T-helper 2 cell (primary cell): Measurements from ENCODE around the gene DENND2A.
"Not testable (repeated sequence)": the region's sequence is repeated elsewhere in the genome, so short reads cannot be mapped to it uniquely, and the experiment has no call there.

Experiments
- DNase-seq, 5 experiments: peaks; one replicate each; pipeline versions ENCODE4 v3.0.0 to v3.0.0-alpha.2; 2012 to 2022

DENND2A gene

GRCh38 chr7:140673774-140674155, 33.2 kb upstream of the DENND2A start:
- DNase-seq = no peak

- peak; percentile 27 to 73 (median 51) for DNase-seq
Observed at GRCh38 chr7:140673063-140673773, 32.6 kb upstream of the DENND2A start.

- peak; percentile 39 to 70 (median 45) for DNase-seq
Observed at GRCh38 chr7:140672382-140673062, 31.9 kb upstream of the DENND2A start, which contains the start of gene ADCK2. ADCK2 (plus strand) TSS chr7:140672945; CDS start chr7:140673331, 386 bp downstream.

DNA sequence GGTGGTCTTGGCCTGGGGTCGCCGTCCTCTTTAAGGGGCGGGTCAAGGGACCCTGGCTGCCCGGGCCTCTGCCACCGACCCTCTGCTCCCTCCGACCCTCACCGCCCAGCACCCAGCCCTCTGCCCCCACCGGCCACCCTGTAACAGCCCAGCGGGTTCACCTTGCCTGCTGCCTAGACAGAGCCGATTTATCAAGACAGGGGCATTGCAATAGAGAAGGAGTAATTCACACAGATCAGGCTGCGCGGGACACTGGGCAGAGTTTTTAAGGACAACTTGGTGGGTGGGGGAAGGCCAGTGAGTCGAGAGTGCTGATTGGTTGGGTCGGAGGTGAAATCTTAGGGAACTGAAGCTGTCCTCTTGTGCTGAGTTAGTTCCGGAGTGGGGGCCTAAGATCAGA, 31.4 kb upstream of the DENND2A start:
- DNase-seq = no peak

DNA sequence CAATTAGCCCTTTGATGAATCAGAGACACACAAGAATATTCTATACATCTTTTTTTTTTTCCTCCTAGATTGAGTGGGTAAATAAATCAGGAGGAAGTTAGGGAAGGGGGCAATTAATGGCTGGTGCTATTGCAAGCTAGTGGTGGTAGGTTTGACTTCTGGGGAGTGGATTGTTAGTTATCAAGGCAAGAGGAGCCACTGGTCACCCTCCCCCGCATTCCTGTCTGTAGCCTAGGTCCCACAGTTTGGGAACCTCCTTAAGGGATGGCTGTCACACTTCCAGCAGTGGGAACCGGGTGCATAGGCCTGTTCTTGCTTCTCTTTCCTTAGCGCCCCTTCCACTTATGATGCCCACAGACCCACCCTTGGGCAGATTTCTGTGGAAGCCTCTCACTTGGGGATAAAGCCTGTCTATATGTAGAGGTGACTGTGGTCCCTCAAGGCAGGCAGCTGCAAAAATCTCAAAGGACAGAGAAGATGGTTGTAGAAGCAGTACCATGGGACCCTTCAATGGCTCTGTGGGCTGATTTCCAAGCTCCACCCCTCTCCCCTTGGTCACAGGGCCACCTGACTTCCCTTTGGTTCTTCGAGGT, 29.8 kb upstream of the DENND2A start:
- no peak for DNase-seq

- DNase-seq = not testable (repeated sequence)
Observed at GRCh38 chr7:140669862-140670261, 29.2 kb upstream of the DENND2A start.

DNA sequence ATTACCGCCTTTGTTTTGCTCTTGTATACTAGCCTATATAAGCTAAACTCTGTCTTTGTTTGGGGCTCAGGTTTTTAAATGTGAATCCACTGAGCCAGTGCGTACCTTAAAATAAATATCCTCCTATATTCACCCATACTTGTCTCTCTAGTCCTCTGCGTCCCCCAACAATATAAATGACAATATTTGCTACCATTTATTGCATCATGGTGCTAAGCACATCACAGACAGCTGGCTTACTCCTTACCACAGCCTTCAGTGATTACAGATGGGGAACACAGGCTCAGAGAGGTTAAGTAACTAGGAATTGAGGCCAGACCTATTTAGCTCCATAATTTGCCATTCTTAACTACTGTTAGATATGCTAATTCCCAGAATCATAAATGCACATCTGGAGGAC, 28.7 kb upstream of the DENND2A start:
- no peak for DNase-seq

GRCh38 chr7:140668641-140669040, 28.0 kb upstream of the DENND2A start:
- DNase-seq = no peak

- DNase-seq = no peak
Observed at GRCh38 chr7:140667476-140667875, 26.9 kb upstream of the DENND2A start.

DNA sequence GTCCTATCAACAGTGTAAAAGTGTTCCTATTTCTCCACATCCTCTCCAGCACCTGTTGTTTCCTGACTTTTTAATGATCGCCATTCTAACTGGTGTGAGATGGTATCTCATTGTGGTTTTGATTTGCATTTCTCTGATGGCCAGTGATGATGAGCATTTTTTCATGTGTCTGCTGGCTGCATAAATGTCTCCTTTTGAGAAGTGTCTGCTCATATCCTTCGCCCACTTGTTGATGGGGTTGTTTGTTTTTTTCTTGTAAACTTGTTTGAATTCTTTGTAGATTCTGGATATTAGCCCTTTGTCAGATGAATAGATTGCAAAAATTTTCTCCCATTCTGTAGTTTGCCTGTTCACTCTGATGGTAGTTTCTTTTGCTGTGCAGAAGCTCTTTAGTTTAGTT, 22.3 kb upstream of the DENND2A start:
- DNase-seq = not testable (repeated sequence)

GRCh38 chr7:140661124-140661523, 20.5 kb upstream of the DENND2A start:
- no peak for DNase-seq

- DNase-seq = no peak
Observed at GRCh38 chr7:140659856-140660255, 19.2 kb upstream of the DENND2A start.

GRCh38 chr7:140657891-140658290, 17.3 kb upstream of the DENND2A start:
- DNase-seq = no peak

DNA sequence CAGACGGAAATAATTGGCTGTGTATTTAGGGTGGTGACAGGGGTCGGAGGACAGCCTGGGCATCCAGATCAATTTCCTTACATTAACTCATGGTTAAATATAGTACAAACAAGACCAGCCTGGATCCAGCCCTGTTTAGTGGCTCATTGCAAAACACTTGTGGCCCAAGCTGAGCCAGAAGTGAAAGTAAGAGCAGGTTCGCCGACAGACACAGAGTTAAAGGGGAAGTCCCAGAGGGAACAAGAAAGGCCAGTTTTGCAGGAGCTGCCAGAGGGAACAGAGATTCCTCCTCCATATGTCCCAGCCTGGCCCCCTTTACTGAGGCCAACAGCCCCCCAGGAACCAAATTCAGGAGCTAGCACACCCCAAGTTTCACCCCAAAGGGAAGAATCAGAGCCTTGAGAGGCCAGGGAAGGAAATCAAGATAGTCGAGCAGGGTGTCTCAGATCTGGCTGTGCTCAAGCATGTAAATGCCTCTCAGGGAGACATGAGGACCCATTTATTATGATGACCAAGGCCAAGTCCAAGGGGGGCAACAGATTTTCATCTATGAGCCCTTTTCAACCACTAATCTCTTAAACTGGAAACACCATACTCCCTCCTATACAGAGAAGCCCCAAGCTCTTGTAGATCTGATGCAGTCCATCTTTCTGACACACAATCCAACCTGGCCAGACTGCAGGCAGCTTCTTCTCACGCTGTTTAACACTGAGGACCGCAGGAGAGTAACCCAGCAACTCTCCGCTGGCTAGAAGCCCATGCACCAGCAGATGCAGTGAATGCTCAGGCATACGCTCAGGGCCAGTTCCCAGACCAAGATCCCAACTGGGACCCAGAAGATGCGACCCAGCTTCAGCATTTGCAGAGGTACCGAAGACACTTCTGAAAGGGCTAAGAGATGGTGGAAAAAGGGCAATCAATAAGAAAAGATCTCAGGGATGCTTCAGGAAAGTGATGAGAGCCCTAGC, 16.2 kb upstream of the DENND2A start:
- peak in 1 of 5 experiments; percentile 73 for DNase-seq

GRCh38 chr7:140655511-140656408, 15.1 kb upstream of the DENND2A start:
- DNase-seq = no peak

DNA sequence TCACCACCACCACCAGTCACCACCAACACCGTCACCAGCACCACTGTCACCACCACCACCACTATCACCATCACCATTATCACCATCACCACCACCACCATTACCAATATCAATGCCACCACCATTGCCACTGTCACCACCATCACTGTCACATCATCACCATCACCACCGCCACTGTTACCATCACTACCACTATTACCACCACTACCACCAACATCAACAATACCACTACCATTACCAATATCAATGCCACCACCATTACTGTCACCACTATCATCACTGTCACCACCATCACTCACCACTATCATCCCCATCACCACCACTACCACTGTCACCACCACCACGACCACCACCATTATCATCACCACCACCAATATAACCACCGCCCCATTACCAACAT, 14.0 kb upstream of the DENND2A start:
- no peak for DNase-seq

DNA sequence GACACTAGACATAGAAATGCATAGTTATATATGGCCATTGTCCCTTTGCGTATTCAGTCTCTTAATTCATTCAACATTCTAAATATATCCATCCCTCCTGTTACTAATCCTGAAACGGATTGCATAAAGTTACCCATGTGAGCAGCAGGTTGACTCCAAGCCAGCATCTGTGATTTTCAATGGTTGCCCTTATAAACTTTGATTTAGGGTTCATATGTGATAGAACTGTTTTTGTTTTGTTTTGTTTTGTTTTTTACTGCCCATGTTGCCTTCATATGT, 13.4 kb upstream of the DENND2A start:
- no peak for DNase-seq

DNA sequence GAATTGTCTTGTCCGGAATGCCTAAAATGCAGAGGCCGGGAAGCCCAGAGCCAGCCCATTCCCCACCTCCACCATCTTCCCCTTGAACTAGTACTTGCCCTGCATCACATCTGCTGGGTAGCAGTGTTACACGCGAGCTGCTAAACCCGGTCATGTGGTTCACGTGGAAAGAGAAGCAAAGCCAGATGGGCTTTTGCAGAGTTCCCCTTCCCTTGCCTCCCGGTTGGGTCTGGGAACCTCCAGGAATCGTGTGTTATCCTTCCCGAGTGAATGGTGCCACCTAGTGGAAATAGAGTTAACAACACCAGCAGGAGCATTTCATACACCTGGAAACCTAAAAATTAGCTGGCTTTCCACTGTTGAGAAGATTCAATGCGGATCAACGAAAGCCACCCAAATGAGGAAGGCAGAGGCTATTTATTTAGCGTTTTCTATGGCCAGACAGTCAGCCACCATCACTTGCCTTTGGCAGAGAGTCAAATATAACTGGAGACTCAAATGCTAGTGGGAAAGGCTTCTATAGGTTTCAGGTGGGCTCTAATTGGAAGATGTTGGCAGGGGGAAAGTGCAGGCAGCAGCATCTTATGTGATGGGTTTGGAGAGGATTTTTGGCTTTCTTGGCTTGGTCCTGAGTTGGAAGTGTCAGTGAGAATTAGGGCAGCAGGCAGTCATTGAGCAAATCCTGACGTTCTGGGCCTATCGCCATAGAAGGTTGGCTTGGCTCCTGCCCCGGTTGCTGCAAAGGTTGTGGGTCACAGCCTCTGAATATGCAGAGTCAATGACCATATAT, 12.9 kb upstream of the DENND2A start:
- DNase-seq = peak in 1 of 5 experiments; percentile 20

- no peak for DNase-seq
Observed at GRCh38 chr7:140650367-140650766, 9.8 kb upstream of the DENND2A start.

DNA sequence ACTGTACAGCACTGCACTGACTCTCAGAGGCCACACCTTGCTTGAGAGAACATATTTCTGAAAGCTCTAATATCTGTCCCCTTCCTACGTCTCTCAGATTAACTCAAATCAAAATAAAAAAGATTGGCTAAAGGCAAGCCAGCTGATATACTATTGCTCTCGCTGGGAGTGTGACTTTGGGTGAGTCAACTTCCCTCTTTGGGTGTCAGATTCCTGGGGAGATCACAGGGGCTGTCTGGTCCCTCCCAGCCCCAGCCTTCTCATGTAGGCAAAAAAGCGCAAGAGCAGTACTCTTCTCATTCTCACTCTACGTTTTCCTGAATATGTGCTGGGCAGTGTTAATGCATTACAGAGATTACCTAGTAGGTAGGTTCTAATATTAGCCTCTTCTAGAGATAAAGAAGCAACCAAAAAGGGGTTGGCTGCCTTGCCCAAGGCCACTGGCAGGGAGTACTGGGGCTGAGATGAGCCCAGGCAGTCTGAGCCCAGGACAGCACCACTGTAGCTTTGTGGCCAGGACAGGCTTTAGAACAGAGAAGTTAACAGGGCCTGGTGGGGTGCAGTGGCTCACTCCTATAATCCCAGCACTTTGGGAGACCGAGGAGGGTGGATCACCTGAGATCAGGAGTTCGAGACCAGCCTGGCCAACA, 9.1 kb upstream of the DENND2A start:
- no peak for DNase-seq
